CD14-positive monocyte (primary cell): Measurements from ENCODE around the gene WWOX. TPM values are rescaled to one million over a fixed set of nuclear protein-coding genes. Genes with fewer than 3 reads are reported as not detected.

ENCODE experiments used
- DNase-seq, 3 donors: peaks; one replicate each; pipeline ENCODE4 v3.0.0-alpha.2; 2011 to 2022
- H2AFZ ChIP-seq: 2 replicates; pipeline ENCODE4 v1.6.0; 2012; ENCODE audit warnings: mild to moderate bottlenecking, low read depth, low read length, inconsistent platforms; ENCODE audit not compliant: insufficient read depth, poor library complexity, severe bottlenecking
- H3K27ac ChIP-seq, 2 donors: 1 replicate in 1 of 2; 2 replicates in 1 of 2; pipeline ENCODE4 v1.5.1; 2012 to 2013; ENCODE audit warnings: low read length in 2 of 2, control low read depth in 1 of 2, inconsistent platforms in 1 of 2, low read depth in 1 of 2, mild to moderate bottlenecking in 1 of 2
- H3K27me3 ChIP-seq, 2 donors: one replicate each; pipeline versions ENCODE4 v1.6.0 to v1.6.1; 2011 to 2013; ENCODE audit warnings: low read length in 2 of 2; ENCODE audit not compliant: control insufficient read depth in 2 of 2, insufficient read depth in 2 of 2
- H3K36me3 ChIP-seq, 2 donors: replicated peaks in 1 of 2; 1 replicate in 1 of 2; 2 replicates in 1 of 2; pipeline versions ENCODE4 v1.5.1 to v1.6.1; 2012 to 2013; ENCODE audit warnings: low read length in 2 of 2, control low read depth in 1 of 2, inconsistent platforms in 1 of 2, mild to moderate bottlenecking in 1 of 2; ENCODE audit not compliant: insufficient read depth in 2 of 2, control insufficient read depth in 1 of 2
- H3K4me1 ChIP-seq, 2 donors: 1 replicate in 1 of 2; 2 replicates in 1 of 2; pipeline versions ENCODE4 v1.5.1 to v1.6.1; 2012 to 2013; ENCODE audit warnings: low read length in 2 of 2, control low read depth in 1 of 2, inconsistent platforms in 1 of 2, mild to moderate bottlenecking in 1 of 2, moderate library complexity in 1 of 2; ENCODE audit not compliant: insufficient read depth in 2 of 2, control insufficient read depth in 1 of 2
- H3K4me2 ChIP-seq: replicated peaks from 2 replicates; pipeline ENCODE3; 2012; ENCODE audit warnings: low read length, moderate library complexity, mild to moderate bottlenecking; ENCODE audit not compliant: poor library complexity, severe bottlenecking; ENCODE audit errors: extremely low read depth
- H3K4me3 ChIP-seq, 3 experiments: fragments of 200-600 bp in 1 of 3; sonication (generic) in 1 of 3; replicated peaks in 1 of 3; 1 replicate in 2 of 3; 2 replicates in 1 of 3; pipeline ENCODE4 v1.5.1; 2011 to 2013; ENCODE audit warnings: low read length in 3 of 3, mild to moderate bottlenecking in 3 of 3, control low read depth in 2 of 3, low read depth in 2 of 3, inconsistent platforms in 1 of 3, moderate library complexity in 1 of 3
- H3K79me2 ChIP-seq: 2 replicates; pipeline ENCODE4 v1.6.0; 2012; ENCODE audit warnings: mild to moderate bottlenecking, control low read depth, inconsistent platforms, low read length, moderate library complexity; ENCODE audit not compliant: insufficient read depth
- H3K9ac ChIP-seq: 2 replicates; pipeline ENCODE4 v1.6.0; 2017; ENCODE audit warnings: low read length, mild to moderate bottlenecking; ENCODE audit not compliant: insufficient read depth, poor library complexity, severe bottlenecking
- H3K9me3 ChIP-seq, 2 donors: replicated peaks in 1 of 2; 1 replicate in 1 of 2; 2 replicates in 1 of 2; pipeline versions ENCODE4 v1.5.1 to v1.6.1; 2012 to 2013; ENCODE audit warnings: low read length in 2 of 2, control low read depth in 1 of 2; ENCODE audit not compliant: control insufficient read depth in 1 of 2, insufficient read depth in 1 of 2
- H4K20me1 ChIP-seq: 2 replicates; pipeline ENCODE4 v1.6.0; 2012; ENCODE audit warnings: mild to moderate bottlenecking, low read length, control low read depth, moderate library complexity; ENCODE audit not compliant: insufficient read depth
- H3K27ac Mint-ChIP-seq, 7 donors: one replicate each; pipeline ENCODE4 v1.8.0; 2020; ENCODE audit warnings: mild to moderate bottlenecking in 7 of 7, mixed read lengths in 7 of 7, moderate library complexity in 6 of 7, inconsistent platforms in 2 of 7
- H3K27me3 Mint-ChIP-seq, 3 donors: one replicate each; pipeline ENCODE4 v1.8.0; 2021 to 2022; ENCODE audit warnings: low read depth in 3 of 3, mild to moderate bottlenecking in 3 of 3, mixed read lengths in 3 of 3, moderate library complexity in 3 of 3, inconsistent platforms in 1 of 3
- H3K36me3 Mint-ChIP-seq, 2 donors: one replicate each; pipeline ENCODE4 v1.8.0; 2020; ENCODE audit warnings: mixed read lengths in 2 of 2, inconsistent platforms in 1 of 2, mild to moderate bottlenecking in 1 of 2
- H3K4me1 Mint-ChIP-seq: one replicate; pipeline ENCODE4 v1.8.0; 2020; ENCODE audit warnings: mild to moderate bottlenecking, mixed read lengths
- H3K4me3 Mint-ChIP-seq, 2 donors: one replicate each; pipeline ENCODE4 v1.8.0; 2020; ENCODE audit warnings: mild to moderate bottlenecking in 2 of 2, mixed read lengths in 2 of 2, moderate library complexity in 1 of 2
- H3K9me3 Mint-ChIP-seq, 7 donors: one replicate each; pipeline ENCODE4 v1.8.0; 2020 to 2022; ENCODE audit warnings: mixed read lengths in 7 of 7, mild to moderate bottlenecking in 6 of 7, moderate library complexity in 6 of 7, inconsistent platforms in 2 of 7
- CTCF ChIP-seq: fragments of 200-600 bp; IDR thresholded peaks from one replicate; pipeline ENCODE4 v1.8.0; 2022; ENCODE audit warnings: antibody characterized with exemption, mild to moderate bottlenecking
- WGBS: methylation state at CpG from one replicate; pipeline ENCODE4 v1.1.5; 2013; ENCODE audit warnings: missing lambda C conversion rate; ENCODE audit not compliant: insufficient coverage; 5-methylcytosine and 5-hydroxymethylcytosine counted together
- intact Hi-C, 2 donors: fragments of 100-400 bp; cut with micrococcal nuclease; formaldehyde crosslinking; loops; one replicate each; pipeline versions ENCODE4 v1.15.0 to v1.15.1; 2023
- polyA plus RNA-seq, 3 donors: library from polyadenylated mRNA; depleted of rRNA in 1 of 3; unstranded in 2 of 3; stranded (reverse) in 1 of 3; fragments of 300-500 nt in 2 of 3; fragments of >200 nt in 1 of 3; fragmentation: Illumina TruSeq in 2 of 3; gene quantifications; 1 replicate in 2 of 3; 2 replicates in 1 of 3; pipeline ENCODE4 v1.2.3, GENCODE V29; 2012 to 2021

The WWOX gene
- polyA plus RNA-seq, 3 donors, result 4.0 to 7.0 (median 6.3) TPM

- H3K27ac ChIP-seq, result no peak overlapping the region
- H3K36me3 ChIP-seq, result no peaks in the 10 kb centered on the region
- H3K9ac ChIP-seq, result no peak overlapping the region
- no peak for TF ChIP-seq CTCF
- H3K79me2 ChIP-seq, result no peaks in the 10 kb centered on the region
- no peaks in the 10 kb centered on the region for H4K20me1 ChIP-seq
- Mint-ChIP-seq H3K27ac (peak overlapping the region in 1 of 7 donors; percentile 50), H3K27me3 (peaks cover 0 to 6% (median 0%) of the 10 kb centered on the region in 3 donors), H3K4me3 (no peak overlapping the region), H3K36me3 (no peaks in the 10 kb centered on the region), H3K4me1 (no peaks in the 10 kb centered on the region), H3K9me3 (no peaks in the 10 kb centered on the region)
- no peaks in the 10 kb centered on the region for H3K27me3 ChIP-seq
- intact Hi-C loops, result no loop called here
- H3K4me2 ChIP-seq, result no peak overlapping the region
- H2AFZ ChIP-seq, result no peak overlapping the region
- DNase-seq, result no peak
- 99% methylated on average over 13 of the region's 15 CpGs for WGBS
- H3K9me3 ChIP-seq, result no peaks in the 10 kb centered on the region
- H3K4me3 ChIP-seq, result no peak overlapping the region
- H3K4me1 ChIP-seq, result no peaks in the 10 kb centered on the region
Observed at GRCh38 chr16:79064256-79064972, 965.0 kb downstream of the WWOX start.

GRCh38 chr16:79066561-79066960 is 967.1 kb downstream of the WWOX start:
- H3K27me3 Mint-ChIP-seq, result peaks cover 0 to 6% (median 0%) of the 10 kb centered on the region in 3 donors

More at GRCh38 chr16:79066561-79066960, 967.1 kb downstream of the WWOX start:
- Histone ChIP-seq H2AFZ (no peak overlapping the region), H3K27ac (no peak overlapping the region), H3K9ac (no peak overlapping the region), H3K4me2 (no peak overlapping the region), H3K79me2 (no peaks in the 10 kb centered on the region), H3K4me1 (no peaks in the 10 kb centered on the region), H3K4me3 (no peak overlapping the region), H3K27me3 (no peaks in the 10 kb centered on the region), H4K20me1 (no peaks in the 10 kb centered on the region), H3K9me3 (no peaks in the 10 kb centered on the region), H3K36me3 (no peaks in the 10 kb centered on the region)
- DNase-seq, result no peak
- 87% methylated on average over 7 of the region's 7 CpGs for WGBS
- Mint-ChIP-seq H3K36me3 (no peaks in the 10 kb centered on the region), H3K9me3 (no peaks in the 10 kb centered on the region), H3K4me1 (no peaks in the 10 kb centered on the region), H3K27ac (no peak overlapping the region), H3K4me3 (no peak overlapping the region)
- no peak for TF ChIP-seq CTCF
- intact Hi-C loops, result no loop called here
